Mesothelial cell of epicardium (in vitro differentiated cells): ENCODE data around the gene R3HDM1. TPM values are rescaled to one million over a fixed set of nuclear protein-coding genes. Genes with fewer than 3 reads are reported as not detected.

ENCODE experiments used
- DNase-seq, 2 experiments: peaks; one replicate each; pipeline ENCODE4 v3.0.0; 2021; ENCODE audit warnings: low spot score in 2 of 2; ENCODE audit not compliant: unreplicated experiment in 2 of 2
- H3K27ac Mint-ChIP-seq: 2 replicates; pipeline ENCODE4 v1.8.0; 2021; ENCODE audit warnings: mixed read lengths
- H3K27me3 Mint-ChIP-seq: 2 replicates; pipeline ENCODE4 v1.8.0; 2021; ENCODE audit warnings: low read depth, mixed read lengths
- H3K36me3 Mint-ChIP-seq: 2 replicates; pipeline ENCODE4 v1.8.0; 2021; ENCODE audit warnings: mixed read lengths
- H3K4me1 Mint-ChIP-seq: 2 replicates; pipeline ENCODE4 v1.8.0; 2021; ENCODE audit warnings: mixed read lengths
- H3K4me3 Mint-ChIP-seq: 2 replicates; pipeline ENCODE4 v1.8.0; 2021; ENCODE audit warnings: mild to moderate bottlenecking, moderate library complexity, mixed read lengths
- H3K9me3 Mint-ChIP-seq: 2 replicates; pipeline ENCODE4 v1.8.0; 2021; ENCODE audit warnings: mixed read lengths
- CTCF ChIP-seq: fragments of 200-600 bp; sonication (generic); IDR thresholded peaks from one replicate; pipeline ENCODE4 v1.5.0; 2021; ENCODE audit warnings: antibody characterized with exemption; ENCODE audit not compliant: unreplicated experiment
- total RNA-seq: library from RNA; stranded (reverse); gene quantifications from 3 replicates; pipeline ENCODE4 v1.2.1, GENCODE V29; 2021

R3HDM1 gene
- total RNA-seq, 1 donor from 2014 or later: 41.7 TPM

DNA sequence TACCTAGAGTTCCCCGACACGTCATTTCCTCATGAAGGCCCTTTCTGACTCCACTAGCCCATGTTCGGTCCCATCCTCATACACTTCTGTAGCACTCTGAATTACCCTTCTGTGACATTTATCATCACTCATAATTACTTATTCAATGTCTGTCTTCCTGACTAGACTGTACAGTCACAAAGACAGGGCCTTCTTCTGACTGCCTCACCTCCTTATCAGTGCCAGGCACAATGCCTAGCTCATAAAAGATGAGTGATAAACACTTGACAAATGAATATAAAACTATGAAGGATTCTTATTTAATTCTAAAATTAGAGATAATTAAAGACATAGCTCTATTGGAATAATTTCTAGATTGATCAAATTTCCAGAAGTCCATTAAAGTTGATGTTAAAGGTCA, 208.9 kb downstream of the R3HDM1 start:
- Mint-ChIP-seq H3K4me1 (peaks cover 21% of the 10 kb centered on the region), H3K4me3 (no peak overlapping the region), H3K9me3 (peaks cover 3% of the 10 kb centered on the region), H3K36me3 (peaks cover 2% of the 10 kb centered on the region), H3K27ac (no peak overlapping the region), H3K27me3 (no peaks in the 10 kb centered on the region)
- no peak for DNase-seq
- TF ChIP-seq CTCF: no peak

DNA sequence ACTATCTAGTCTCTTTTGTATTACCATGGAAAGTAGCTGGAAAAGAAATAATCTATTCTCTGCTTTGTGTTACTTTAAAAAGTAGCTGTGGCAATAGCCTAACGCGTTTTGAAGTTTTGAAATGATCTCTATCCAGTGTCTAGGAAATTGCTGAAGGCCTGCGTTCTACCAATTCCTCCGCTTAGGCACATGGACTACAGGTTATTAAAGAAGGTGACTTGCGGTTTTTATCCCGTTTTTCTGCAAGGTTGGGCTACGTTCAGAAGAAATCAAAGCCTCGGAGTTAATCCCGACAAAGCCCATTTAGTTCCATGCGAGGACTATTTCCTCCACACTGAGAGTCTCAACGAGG, 209.7 kb downstream of the R3HDM1 start:
- Mint-ChIP-seq H3K27me3 (no peaks in the 10 kb centered on the region), H3K4me3 (peak overlapping the region; percentile 90), H3K36me3 (peaks cover 3% of the 10 kb centered on the region), H3K4me1 (peaks cover 26% of the 10 kb centered on the region), H3K9me3 (peaks cover 3% of the 10 kb centered on the region), H3K27ac (peak overlapping the region; percentile 99)
- no peak for DNase-seq
- no peak for TF ChIP-seq CTCF

DNA sequence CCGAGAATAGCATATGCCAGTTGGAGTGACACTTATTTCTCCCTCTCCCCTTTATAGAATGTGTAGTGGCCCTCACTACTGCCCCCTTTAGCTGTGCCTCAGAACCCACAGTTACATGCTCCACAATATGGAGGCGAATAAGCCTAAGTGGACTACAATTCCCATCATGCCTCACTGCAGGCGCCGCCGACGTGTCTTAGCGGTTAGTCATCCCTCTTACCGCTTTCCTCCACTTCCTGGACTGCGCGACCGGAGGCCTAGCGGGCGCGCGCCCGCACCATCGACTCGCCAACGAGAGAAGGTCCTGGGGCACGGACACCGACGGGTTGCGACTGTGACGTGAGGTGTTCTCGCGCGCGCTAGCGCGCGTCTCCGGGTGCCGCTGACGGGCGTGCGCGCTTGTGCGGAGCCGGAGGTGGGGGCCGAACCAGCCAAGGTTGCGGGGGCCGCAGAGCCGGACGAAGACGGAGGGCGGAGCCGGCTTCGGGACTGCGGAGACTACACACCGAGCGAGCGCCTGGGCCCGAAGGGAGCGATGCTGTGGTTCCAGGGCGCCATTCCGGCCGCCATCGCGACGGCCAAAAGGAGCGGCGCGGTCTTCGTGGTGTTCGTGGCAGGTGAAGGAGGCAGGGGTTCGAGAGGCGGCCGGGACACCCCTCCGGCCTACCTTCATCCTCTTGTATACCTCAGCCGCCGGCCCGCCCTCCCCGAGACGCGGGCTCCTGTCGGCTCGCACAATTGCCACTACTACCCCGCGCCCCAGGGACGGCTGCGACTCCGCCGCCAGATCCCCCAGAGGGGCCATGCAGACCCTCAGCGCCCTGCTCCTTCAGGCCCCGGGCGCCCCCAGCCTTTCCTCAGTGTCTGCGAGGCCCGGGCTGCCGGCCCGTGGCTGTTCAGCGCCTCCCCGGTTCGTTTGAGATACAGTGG, 210.4 kb downstream of the R3HDM1 start, which contains the start of gene UBXN4:
Gene UBXN4, plus strand, starts transcription at position 461 of the 930 bp plus-strand sequence. Its CDS starts 75 bp downstream, at position 536.
- no peak for TF ChIP-seq CTCF
- Mint-ChIP-seq H3K27ac (peak within 1 kb of the TSS; percentile 99), H3K9me3 (peaks cover 3% of the 10 kb centered on the region), H3K4me3 (peak within 1 kb of the TSS; percentile 90), H3K27me3 (no peaks in the 10 kb centered on the region), H3K36me3 (peaks cover 8% of the 10 kb centered on the region), H3K4me1 (peaks cover 33% of the 10 kb centered on the region)
- DNase-seq: peak; percentile 84 to 87

DNA sequence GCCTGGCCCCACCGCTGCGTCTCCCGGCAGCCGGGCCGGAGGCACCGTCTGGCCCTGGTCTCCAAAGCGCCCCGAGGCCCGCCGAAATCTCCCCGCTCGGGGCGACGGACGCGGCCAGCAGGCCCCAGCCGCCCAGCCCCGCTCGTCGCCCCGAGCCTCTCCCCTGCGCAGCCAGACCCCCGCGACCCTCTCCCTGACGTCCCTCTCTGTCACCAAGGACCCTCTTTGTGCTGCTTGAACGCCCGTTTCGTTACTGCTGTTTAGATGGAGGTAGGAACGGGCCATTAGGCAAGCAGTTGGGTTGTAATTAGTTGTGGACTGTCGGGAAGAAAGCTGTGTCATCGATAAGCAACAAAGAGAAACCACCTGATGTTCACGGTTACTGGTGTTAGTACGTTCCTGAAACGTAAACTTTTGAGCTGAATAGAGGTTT, 211.1 kb downstream of the R3HDM1 start:
- no peak for TF ChIP-seq CTCF
- peak; percentile 28 to 70 for DNase-seq
- Mint-ChIP-seq H3K4me3 (peak overlapping the region; percentile 90), H3K9me3 (peaks cover 3% of the 10 kb centered on the region), H3K27ac (peak overlapping the region; percentile 99), H3K4me1 (peaks cover 35% of the 10 kb centered on the region), H3K36me3 (peaks cover 10% of the 10 kb centered on the region), H3K27me3 (no peaks in the 10 kb centered on the region)

DNA sequence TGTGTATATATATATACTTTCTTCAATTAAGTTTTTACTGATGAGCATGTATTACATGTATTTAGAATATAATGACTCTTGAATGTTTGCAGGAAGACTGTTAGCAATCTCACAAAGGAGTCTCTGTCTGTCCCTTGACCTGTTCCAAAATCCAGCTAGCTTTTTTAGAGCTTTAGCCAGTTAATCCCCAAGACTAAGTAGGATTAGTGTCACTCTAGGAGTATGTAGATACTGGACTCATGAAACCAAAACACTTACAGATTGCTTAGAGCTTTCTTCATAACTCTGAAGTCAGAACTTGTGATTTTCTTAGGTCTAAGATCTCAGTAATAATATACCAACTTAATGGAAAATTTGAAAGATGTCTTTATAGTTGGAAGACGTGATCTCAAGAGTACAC, 212.6 kb downstream of the R3HDM1 start:
- peak overlapping the region; percentile 68 for H3K27ac Mint-ChIP-seq
- H3K36me3 Mint-ChIP-seq: peaks cover 15% of the 10 kb centered on the region
- peak overlapping the region; percentile 42 for H3K4me3 Mint-ChIP-seq
- no peak for DNase-seq
- TF ChIP-seq CTCF: no peak
- peaks cover 3% of the 10 kb centered on the region for H3K9me3 Mint-ChIP-seq
- no peaks in the 10 kb centered on the region for H3K27me3 Mint-ChIP-seq
- peaks cover 35% of the 10 kb centered on the region for H3K4me1 Mint-ChIP-seq
